PC-9 (cell line): ENCODE data around the gene GATAD2B.

ENCODE experiments used
- EZH2 ChIP-seq: fragments of 200-600 bp; sonication (generic); IDR thresholded peaks from 2 replicates; pipeline ENCODE4 v1.8.0; 2017; ENCODE audit warnings: antibody characterized with exemption, low read depth
- TF ChIP-seq, protein P1 (sequence below): fragments of 200-600 bp; sonication (generic); conservative IDR thresholded peaks from 2 replicates; pipeline ENCODE4 v1.6.1; 2017; ENCODE audit warnings: mixed run types, antibody characterized with exemption, mild to moderate bottlenecking, moderate library complexity

DNA sequence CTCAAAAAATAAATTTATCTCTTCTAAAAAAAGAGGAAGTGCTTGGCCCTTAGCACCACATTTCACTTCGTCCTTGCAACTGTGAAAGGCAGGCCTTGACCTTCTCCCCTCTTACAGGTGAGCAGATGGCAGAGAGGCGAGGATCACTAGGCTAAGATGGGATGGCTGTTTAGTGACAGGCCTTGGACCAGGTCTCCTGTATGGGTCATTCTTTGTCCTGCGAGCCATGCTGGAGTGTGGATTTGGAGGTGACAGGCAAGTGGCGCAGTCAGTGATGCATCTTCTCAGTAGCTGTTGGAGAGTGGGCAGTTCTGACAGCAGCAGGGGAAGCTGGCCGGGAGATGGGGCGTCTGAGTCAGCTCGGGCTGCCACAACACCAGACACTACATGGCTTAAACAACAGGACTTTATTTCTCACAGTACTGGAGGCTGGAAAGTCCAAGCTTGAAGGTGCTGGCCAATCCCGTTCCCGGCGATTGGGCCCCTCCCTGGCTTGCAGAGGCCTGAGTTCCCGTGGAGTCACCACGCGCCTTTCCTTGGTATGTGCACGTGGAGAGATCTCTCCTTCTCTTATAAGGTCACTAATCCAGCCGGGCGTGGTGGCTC is 131.0 kb downstream of the GATAD2B start:
- TF ChIP-seq EZH2 = no peak
- TF ChIP-seq, protein P1, sequence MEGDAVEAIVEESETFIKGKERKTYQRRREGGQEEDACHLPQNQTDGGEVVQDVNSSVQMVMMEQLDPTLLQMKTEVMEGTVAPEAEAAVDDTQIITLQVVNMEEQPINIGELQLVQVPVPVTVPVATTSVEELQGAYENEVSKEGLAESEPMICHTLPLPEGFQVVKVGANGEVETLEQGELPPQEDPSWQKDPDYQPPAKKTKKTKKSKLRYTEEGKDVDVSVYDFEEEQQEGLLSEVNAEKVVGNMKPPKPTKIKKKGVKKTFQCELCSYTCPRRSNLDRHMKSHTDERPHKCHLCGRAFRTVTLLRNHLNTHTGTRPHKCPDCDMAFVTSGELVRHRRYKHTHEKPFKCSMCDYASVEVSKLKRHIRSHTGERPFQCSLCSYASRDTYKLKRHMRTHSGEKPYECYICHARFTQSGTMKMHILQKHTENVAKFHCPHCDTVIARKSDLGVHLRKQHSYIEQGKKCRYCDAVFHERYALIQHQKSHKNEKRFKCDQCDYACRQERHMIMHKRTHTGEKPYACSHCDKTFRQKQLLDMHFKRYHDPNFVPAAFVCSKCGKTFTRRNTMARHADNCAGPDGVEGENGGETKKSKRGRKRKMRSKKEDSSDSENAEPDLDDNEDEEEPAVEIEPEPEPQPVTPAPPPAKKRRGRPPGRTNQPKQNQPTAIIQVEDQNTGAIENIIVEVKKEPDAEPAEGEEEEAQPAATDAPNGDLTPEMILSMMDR = no peak
